Measurements from ENCODE around the gene CDX2. TPM values are rescaled to one million over a fixed set of nuclear protein-coding genes. Genes with fewer than 3 reads are reported as not detected.
A peak's percentile ranks its signal among the peaks of the same experiment; 100 is the strongest.

Gene CDX2
- total RNA-seq, 2 experiments from 2014 or later, result not detected

- H3K27me3 Mint-ChIP-seq, result peaks cover 65% of the 10 kb centered on the region
- H3K9me3 Mint-ChIP-seq, result no peaks in the 10 kb centered on the region
- peak overlapping the region; percentile 12 for H3K4me3 Mint-ChIP-seq
- no peak for TF ChIP-seq CTCF (IDR thresholded peaks at IDR 0.05)
- H3K4me1 Mint-ChIP-seq (ENCODE audit: low read depth), result peaks cover 5% of the 10 kb centered on the region
- DNase-seq (no peak), ATAC-seq (no peak)
- no peaks in the 10 kb centered on the region for H3K36me3 Mint-ChIP-seq (ENCODE audit: low read depth)
- intact Hi-C loops (cut with micrococcal nuclease), result loop anchor here (10.0 kb wide), 1 partner anchor 95 kb away; no protein-coding TSS in a partner anchor
- H3K27ac Mint-ChIP-seq, result no peak overlapping the region
- ChIA-PET CTCF (interaction anchor here (1.0 kb wide), 2 partner anchors 14 to 90 kb away, joined by 4 to 5 read pairs; no protein-coding TSS in a partner anchor), POLR2A (no interaction called here)
These were observed 9.1 kb downstream of the CDX2 start for GRCh38 chr13:27959976-27960361.

DNA sequence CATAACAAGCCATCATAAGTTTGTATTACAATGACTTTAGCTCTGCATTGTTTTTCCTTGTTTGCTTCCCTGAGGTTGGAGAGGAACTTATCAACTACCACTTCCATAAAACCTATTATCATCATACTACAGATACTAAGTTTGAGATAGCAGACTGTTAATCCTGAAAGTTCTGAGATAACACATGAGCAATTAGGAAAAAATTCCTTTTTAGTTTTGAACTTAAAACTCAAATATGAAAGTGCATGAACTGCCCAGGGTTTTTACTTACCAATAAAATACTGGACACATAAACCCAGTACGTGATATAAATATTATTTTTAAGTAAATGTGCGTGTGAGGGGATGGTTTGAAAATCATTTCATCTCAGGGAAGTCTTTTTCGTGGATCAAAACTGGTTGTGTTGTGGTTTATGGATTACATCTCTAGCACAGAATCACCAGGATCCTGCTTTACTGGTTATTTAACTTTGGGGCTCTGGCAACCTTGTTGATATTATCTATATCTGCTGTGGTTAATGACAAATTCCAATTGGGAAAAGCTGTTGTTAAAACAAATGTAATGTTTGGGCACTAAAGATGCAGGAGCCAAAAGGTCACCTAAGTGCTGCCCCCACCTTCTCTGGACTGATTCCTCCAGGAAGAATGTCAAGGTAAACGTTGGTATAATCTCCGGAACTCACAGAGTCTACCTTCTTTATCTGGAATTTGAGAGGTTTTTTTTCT is 12.4 kb downstream of the CDX2 start:
- CTCF ChIA-PET, result interaction anchor here (0.7 to 6.4 kb wide), 6 partner anchors 19 to 595 kb away, joined by 3 to 200 read pairs (median 4); no protein-coding TSS in a partner anchor

GRCh38 chr13:27955014-27955591 is 14.0 kb downstream of the CDX2 start:
- POLR2A ChIA-PET, result interaction anchor here (1.7 kb wide), 1 partner anchor 28 kb away, joined by 5 read pairs; no protein-coding TSS in a partner anchor
- no peak for TF ChIP-seq CTCF (IDR thresholded peaks at IDR 0.05)
- Mint-ChIP-seq H3K4me3 (no peak overlapping the region), H3K9me3 (peaks cover under 1% of the 10 kb centered on the region), H3K27me3 (peaks cover 67% of the 10 kb centered on the region), H3K4me1 (ENCODE audit: low read depth) (peaks cover 15% of the 10 kb centered on the region), H3K27ac (no peak overlapping the region), H3K36me3 (ENCODE audit: low read depth) (no peaks in the 10 kb centered on the region)
- intact Hi-C loops (cut with micrococcal nuclease), result loop anchor here (10.0 kb wide), 1 partner anchor 90 kb away; no protein-coding TSS in a partner anchor
- ATAC-seq (no peak), DNase-seq (no peak)
- CTCF ChIA-PET, result interaction anchor here (1.0 to 6.4 kb wide), 18 partner anchors 9 to 590 kb away, joined by 3 to 200 read pairs (median 14); partner anchors contain the start of gene CDX2

More for the DNA sequence above, 12.4 kb downstream of the CDX2 start:
- peaks cover 64% of the 10 kb centered on the region for H3K27me3 Mint-ChIP-seq
- ATAC-seq, result no peak
- intact Hi-C loops (cut with micrococcal nuclease), result loop anchor here (10.0 kb wide), 1 partner anchor 92 kb away; no protein-coding TSS in a partner anchor
- no peak for DNase-seq
- H3K27ac Mint-ChIP-seq, result no peak overlapping the region
- H3K36me3 Mint-ChIP-seq (ENCODE audit: low read depth), result no peaks in the 10 kb centered on the region
- H3K4me1 Mint-ChIP-seq (ENCODE audit: low read depth), result peaks cover 17% of the 10 kb centered on the region
- POLR2A ChIA-PET, result no interaction called here
- no peak overlapping the region for H3K4me3 Mint-ChIP-seq
- TF ChIP-seq CTCF (IDR thresholded peaks at IDR 0.05), result no peak
- no peaks in the 10 kb centered on the region for H3K9me3 Mint-ChIP-seq

DNA sequence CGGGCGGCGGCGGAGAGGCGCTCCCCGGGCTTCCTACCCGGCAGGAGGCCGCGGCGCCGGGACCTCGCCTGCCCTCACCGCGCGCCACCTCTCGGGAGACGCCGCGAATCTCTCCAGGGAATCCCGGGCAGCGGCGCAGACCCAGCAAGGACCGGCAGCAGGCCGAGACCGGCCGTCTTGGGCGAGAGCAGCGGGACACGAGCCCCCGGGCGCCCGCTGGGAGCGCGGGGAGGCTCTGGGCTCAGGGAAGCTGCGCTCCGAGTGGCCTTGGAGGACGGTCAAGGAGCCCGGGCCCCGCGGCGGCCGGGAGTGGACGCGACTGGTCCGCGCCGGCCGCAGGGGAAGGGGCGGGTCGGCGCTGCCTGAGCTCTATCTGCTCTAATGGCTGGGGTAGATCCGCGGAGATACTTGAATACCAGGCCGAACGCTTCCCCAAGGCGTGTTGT is 14.7 kb downstream of the CDX2 start:
- intact Hi-C loops (cut with micrococcal nuclease), result loop anchor here (5.0 to 10.0 kb wide), 2 partner anchors 90 to 122 kb away; no protein-coding TSS in a partner anchor
- DNase-seq, result no peak
- ATAC-seq, result peak; percentile 38
- Mint-ChIP-seq H3K27me3 (peaks cover 66% of the 10 kb centered on the region), H3K9me3 (peaks cover 4% of the 10 kb centered on the region), H3K36me3 (ENCODE audit: low read depth) (no peaks in the 10 kb centered on the region), H3K4me3 (peak overlapping the region; percentile 69), H3K4me1 (ENCODE audit: low read depth) (peaks cover 14% of the 10 kb centered on the region), H3K27ac (no peak overlapping the region)
- CTCF ChIA-PET, result interaction anchor here (0.7 to 6.4 kb wide), 34 partner anchors 9 to 592 kb away, joined by 3 to 200 read pairs (median 7); partner anchors contain the start of genes CDX2 and PDX1
- POLR2A ChIA-PET, result interaction anchor here (1.3 to 1.7 kb wide), 2 partner anchors 27 to 127 kb away, joined by 4 to 5 read pairs; no protein-coding TSS in a partner anchor
- TF ChIP-seq CTCF (IDR thresholded peaks at IDR 0.05), result no peak

Measured in activated CD8-positive, alpha-beta T cell treated with anti-CD3 and anti-CD28 coated beads for 36 hours (primary cell).